ENCODE results near the gene CACNA2D3. TPM values are rescaled to one million over a fixed set of nuclear protein-coding genes. Genes with fewer than 3 reads are reported as not detected.

CACNA2D3 gene
- polyA plus RNA-seq, 2 of the 4 experiments (the other 2 are of a cell fraction) = 0.04 to 0.05 TPM

- no peak for ATAC-seq
- Histone ChIP-seq H3K9me3 (no peaks in the 10 kb centered on the region), H3K4me3 (no peak overlapping the region), H3K4me2 (no peak overlapping the region), H3K4me1 (no peaks in the 10 kb centered on the region), H3K27ac (no peak overlapping the region)
- TF ChIP-seq HES2 (IDR thresholded peaks at IDR 0.05) (no peak), CHD2 (IDR thresholded peaks at IDR 0.05; ENCODE audit: low read length, partially characterized antibody) (no peak), CTCF (IDR thresholded peaks at IDR 0.05) (no peak)
- no peak for DNase-seq (ENCODE audit: low read depth in 1 of 2, low spot score in 1 of 2)
- CTCF ChIA-PET = interaction anchor here (1.6 kb wide), 1 partner anchor 487 kb away, joined by 3 read pairs; no protein-coding TSS in a partner anchor
- FAIRE-seq = no peak
- POLR2A ChIA-PET = no interaction called here
Measured at GRCh38 chr3:54426381-54426780, 304.0 kb downstream of the CACNA2D3 start.

- DNase-seq (ENCODE audit: low read depth in 1 of 2, low spot score in 1 of 2) (no peak), ATAC-seq (no peak), FAIRE-seq (no peak)
- Histone ChIP-seq H3K4me1 (no peaks in the 10 kb centered on the region), H3K4me2 (no peak overlapping the region), H3K27ac (no peak overlapping the region), H3K4me3 (no peak overlapping the region), H3K9me3 (no peaks in the 10 kb centered on the region)
- POLR2A ChIA-PET = no interaction called here
- CTCF ChIA-PET = interaction anchor here (1.1 to 1.7 kb wide), 4 partner anchors 12 to 489 kb away, joined by 3 to 5 read pairs (median 4); no protein-coding TSS in a partner anchor
- TF ChIP-seq MAX (IDR thresholded peaks at IDR 0.05) (no peak), USF2 (IDR thresholded peaks at IDR 0.05) (no peak), GATA3 (IDR thresholded peaks at IDR 0.05; ENCODE audit: borderline replicate concordance) (no peak), NFE2L2 (conservative IDR thresholded peaks at IDR 0.05; ENCODE audit: low read length) (no peak), RNF2 (IDR thresholded peaks at IDR 0.05; ENCODE audit: borderline replicate concordance, low read depth) (no peak), BHLHE40 (IDR thresholded peaks at IDR 0.05; ENCODE audit: low read depth, low read length) (no peak), KDM1A (IDR thresholded peaks at IDR 0.05; ENCODE audit: low read depth) (no peak), RARB (CRISPR knock-in tag; IDR thresholded peaks at IDR 0.05) (no peak), FOSB (CRISPR knock-in tag; IDR thresholded peaks at IDR 0.05) (no peak), ZC3H11A (IDR thresholded peaks at IDR 0.05) (no peak), MAFK (IDR thresholded peaks at IDR 0.05; ENCODE audit: partially characterized antibody) (no peak), CHD2 (IDR thresholded peaks at IDR 0.05; ENCODE audit: low read length, partially characterized antibody) (no peak)
- WGBS (ENCODE audit: missing lambda C conversion rate) = 83% methylated on average over 2 of the region's 2 CpGs
Measured at GRCh38 chr3:54427501-54427900, 305.1 kb downstream of the CACNA2D3 start.

- WGBS (ENCODE audit: missing lambda C conversion rate) = 38% methylated on average over 9 of the region's 9 CpGs
- ChIA-PET POLR2A (no interaction called here), CTCF (interaction anchor here (0.6 to 1.7 kb wide), 8 partner anchors 9 to 980 kb away, joined by 3 to 8 read pairs (median 4); no protein-coding TSS in a partner anchor)
- H3K4me3 ChIP-seq = no peak overlapping the region
- TF ChIP-seq CTCF (IDR thresholded peaks at IDR 0.05) = peak; percentile 70
- TF ChIP-seq HDAC2 (IDR thresholded peaks at IDR 0.05) = no peak
- TF ChIP-seq SMC3 (IDR thresholded peaks at IDR 0.05) = peak; percentile 44; the same call in 2 of the 3 replicates
- peak; percentile 69 to 75 for TF ChIP-seq RAD21 (conservative IDR thresholded peaks at IDR 0.05 in 1 of 2, IDR thresholded peaks at IDR 0.05 in 1 of 2)
- no peak overlapping the region for H3K27ac ChIP-seq
- DNase-seq (ENCODE audit: low read depth in 1 of 2, low spot score in 1 of 2) (peak; percentile 17 to 65), FAIRE-seq (no peak), ATAC-seq (peak in 1 of 2 experiments; percentile 65; a peak in 2 of 6 replicates)
- no peaks in the 10 kb centered on the region for H3K4me1 ChIP-seq
- H3K9me3 ChIP-seq = no peaks in the 10 kb centered on the region
- no peak overlapping the region for H3K4me2 ChIP-seq
Measured at GRCh38 chr3:54427941-54428871, 305.9 kb downstream of the CACNA2D3 start.

All from A549 (cell line).